Bone marrow (tissue), 2 donors: Measurements from ENCODE around the gene MRPL34.
A peak's percentile ranks its signal among the peaks of the same experiment; 100 is the strongest.

Source experiments
- DNase-seq, 2 donors: peaks; one replicate each; lab custom pipeline; 2025; lab: John Stamatoyannopoulos, UW

The MRPL34 gene

DNA sequence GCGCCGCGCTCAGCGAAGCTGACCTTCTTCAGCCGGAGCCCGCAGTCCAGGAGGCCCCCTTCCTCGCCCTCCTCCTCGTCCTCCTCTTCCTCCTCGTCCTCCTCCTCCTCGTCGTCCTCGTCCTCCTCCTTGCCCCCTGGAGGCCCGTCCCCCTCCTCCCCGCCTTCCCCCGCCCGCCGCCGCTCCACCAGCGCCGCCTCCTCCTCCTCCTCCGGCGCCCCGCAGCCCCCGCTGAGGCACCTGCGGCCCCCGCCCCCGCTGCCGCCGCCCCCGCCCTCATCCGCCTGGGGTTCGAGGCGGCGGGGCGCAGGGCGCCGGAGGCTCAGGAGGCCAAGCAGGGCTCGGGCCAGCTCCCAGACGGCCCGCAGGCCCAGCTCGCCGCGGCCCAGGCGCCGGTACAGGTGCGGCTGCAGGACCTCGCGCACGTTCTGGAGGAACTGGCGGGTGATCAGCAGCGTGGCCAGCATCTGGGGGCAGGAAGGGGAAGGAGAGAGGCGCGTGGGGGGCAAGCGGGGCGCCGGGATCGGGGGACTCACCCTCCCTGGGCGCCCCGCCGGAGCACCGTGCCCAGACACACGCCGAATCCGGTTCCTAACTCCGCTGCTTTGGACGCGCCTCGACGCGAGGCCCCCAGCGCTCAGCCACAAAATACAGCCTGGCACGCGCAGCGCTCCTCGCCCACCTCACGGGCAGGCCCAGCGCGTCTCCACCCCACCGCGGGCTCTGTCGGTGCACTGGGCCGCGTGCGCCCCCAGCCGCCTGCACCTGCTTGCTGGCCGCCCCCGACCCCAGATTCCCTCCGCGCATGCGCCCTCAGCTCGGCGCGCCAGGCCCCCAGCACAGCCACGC, 23.1 kb downstream of the MRPL34 start:
- DNase-seq, result peak in 1 of 2 donors; percentile 5

DNA sequence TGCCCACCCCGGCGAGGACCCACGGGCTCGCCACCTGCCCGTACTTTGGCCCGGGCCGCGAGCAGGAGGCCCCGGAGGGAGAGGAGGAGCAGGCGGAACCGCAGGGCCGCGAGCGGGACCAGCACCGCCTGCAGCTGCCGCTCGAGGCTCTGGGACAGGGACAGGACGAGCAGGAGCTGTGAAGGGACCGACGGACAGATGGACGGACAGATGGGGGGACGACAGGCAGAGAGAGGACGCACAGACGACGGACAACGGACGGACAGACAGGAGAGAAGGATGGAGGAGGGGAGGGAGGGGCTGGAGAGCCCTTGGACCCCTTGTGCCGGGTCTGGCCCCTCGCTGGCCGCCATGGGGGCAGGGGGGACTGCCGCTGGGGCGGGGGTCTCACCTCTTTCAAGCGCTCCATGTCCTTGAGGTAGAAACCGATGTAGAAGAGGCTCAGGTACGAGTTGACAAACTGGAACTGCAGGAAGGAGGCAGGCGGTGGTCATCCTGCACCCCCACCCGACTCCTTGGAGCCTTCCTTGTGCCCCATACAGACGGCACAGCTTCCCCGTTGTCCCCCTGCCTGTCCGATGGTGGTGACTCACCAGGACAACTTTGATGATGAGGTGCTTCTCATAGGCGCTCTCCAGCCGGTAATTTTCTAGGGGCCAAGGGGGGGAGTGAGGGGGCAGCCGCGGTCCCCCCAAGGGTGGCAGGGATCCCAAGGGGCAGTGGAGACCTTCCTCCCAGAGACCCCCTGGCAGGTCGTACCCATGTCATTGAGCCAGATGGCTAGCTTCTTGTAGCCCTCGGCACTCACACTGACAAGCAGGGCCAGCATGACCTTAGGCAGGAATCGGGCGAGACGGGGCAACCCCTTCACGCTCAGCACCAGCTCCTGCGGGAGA, 23.9 kb downstream of the MRPL34 start:
- DNase-seq, result no peak

DNA sequence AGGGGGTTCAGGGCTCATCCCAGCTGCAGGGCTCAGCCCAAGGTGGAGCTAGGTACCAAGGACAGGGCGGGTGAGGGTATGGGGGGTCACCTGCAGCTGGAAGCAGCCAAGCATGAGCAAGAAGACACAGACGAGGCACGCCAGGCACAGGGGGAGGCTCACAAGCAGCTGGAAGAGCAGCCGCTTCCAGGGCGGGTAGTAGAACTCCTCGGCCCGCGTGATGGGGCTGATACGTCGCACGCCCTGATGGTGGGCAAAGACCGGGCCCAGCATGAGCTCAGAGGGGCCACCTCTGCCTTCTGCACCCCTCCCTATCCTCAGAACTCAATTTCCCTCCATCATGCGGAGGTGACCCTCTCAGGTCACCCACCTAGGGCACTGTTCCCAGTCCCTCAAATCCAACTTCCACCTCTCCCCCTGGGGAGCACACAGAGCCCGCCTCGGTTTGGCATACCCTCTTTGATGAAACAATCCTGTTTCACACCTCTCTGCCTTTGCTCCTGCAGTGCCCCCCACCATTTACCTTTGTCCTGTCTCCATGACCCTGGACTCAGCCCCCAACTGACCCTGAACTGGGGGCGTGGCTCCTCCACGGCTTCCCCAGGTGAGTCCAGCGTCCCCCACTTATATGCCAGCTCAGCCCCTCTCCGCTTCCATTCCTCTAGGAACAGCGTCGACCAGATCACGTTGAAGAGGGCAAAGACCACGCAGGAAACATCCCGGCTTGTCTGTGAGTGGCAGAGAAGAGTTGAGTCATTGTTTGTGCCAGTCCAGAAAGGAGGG, 24.8 kb downstream of the MRPL34 start:
- no peak for DNase-seq

DNA sequence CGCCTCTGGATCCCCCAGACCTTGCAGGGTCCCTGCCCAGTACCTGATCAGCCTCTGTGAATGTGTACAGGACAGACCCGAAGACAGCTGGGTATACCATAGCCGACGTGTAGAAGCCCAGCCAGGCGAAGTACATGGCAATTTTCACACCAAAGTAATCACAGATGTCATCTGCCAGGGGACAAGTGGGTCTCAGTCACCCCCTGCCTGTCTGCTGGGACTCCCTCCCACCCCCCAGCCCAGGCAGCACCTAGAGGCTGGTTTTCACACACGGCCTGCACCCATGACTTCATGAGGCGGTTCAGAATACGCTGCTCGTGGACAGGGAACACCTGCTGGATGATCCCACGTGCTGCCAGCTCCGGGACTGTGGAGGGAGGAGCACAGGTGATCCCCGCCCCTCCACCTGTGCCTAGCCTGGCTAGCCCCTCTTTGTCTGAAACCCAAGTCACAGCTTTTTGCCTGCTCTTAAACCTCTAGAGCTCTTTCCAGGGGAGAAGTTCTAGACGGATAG, 25.4 kb downstream of the MRPL34 start:
- no peak for DNase-seq

DNA sequence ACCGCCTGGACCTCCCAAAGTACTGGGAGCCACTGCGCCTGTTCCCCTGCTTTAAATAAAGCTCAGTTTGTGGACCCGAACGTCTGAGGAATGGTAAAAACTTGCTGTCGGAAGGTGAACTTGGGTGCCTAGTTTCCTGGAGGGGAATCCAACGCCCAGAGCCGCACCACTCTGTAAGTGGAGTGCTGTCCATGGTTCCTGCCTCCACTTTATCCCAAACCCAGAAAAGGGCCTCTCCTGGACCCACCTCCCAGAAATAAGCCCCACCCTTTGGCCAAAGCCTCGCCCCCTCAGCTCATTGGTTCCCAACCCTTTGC, 26.6 kb downstream of the MRPL34 start:
- DNase-seq, result no peak

DNA sequence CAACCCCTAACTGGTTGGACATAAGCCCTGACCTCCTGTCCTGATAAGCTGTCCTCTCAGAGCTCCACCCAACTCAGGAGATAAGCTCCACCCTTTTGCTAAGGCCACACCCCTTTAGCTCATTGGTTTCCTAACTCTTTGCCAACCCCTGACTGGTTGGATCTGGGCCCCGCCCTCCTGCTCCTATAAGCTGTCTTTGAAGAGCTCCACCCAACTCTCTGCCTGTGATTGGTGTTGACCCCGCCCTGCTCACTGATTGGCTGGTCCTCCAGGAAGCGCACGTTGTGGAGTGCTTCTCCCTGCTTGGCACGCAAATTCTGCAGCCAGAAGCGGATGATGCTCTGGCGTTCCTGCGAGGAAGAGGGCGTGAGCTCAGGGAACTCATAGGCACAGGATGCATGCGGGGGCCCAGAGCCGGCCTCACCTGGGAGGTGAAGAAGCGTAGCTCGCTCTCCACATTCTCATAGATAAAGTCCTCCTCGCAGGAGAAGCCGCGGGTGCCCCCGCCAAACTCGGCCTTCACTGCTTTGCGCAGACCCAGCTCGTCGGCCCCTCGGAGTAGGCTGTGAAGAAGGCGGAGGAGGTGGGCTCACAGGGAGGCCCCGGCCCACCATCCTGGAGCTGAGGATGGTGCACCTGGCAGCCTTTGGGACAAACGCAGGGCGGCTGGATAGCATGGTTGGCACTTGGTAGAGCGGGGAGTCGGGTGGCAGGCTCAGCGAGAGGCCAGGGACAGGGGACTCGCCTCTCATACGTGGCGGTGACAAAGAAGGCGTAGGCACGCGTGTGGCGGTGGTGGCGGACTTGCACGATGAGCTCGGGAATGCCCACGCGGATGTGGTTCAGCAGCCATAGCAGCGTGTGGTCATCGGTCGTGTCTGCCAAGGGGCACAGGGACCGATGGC, 27.3 kb downstream of the MRPL34 start:
- no peak for DNase-seq

DNA sequence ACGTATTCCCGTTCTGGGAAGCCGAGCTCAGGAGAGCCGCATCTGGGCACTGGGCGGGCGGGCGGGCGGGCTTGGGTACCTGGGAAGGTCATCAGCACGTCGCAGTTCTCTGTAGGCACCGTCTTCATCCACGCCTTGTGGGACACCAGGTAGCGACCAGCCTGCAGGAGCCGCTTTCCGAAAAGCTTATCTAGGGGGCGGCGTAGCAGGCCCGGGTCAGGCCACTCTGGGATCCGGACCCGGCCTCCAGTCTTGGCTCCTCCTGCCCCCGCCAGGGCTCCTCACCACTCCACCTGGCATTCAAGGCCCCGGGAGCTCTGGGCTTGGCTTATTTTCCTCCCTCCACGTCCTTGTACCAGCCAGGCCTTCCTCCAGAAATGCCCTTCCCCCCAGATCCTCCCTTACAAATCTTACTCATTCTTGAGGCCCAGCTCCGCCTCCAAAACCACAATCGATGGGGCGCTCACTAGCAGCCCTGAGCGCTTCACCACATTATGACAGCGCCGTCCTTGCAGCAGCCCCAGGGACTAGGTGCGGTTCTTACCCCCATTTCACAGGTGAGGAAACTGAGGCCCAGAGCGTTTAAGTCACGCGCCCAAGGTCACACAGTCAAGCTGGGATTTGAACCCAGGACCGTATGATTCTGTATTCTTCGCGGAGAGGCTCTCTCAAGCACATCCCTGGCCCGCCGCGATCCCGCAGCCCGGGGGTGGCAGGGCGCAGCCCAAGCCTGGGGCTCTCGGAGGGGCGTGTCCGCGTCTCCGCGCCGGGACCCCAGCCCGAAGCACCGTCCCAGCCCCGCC, 28.1 kb downstream of the MRPL34 start:
- peak; percentile 38 to 81 for DNase-seq

DNA sequence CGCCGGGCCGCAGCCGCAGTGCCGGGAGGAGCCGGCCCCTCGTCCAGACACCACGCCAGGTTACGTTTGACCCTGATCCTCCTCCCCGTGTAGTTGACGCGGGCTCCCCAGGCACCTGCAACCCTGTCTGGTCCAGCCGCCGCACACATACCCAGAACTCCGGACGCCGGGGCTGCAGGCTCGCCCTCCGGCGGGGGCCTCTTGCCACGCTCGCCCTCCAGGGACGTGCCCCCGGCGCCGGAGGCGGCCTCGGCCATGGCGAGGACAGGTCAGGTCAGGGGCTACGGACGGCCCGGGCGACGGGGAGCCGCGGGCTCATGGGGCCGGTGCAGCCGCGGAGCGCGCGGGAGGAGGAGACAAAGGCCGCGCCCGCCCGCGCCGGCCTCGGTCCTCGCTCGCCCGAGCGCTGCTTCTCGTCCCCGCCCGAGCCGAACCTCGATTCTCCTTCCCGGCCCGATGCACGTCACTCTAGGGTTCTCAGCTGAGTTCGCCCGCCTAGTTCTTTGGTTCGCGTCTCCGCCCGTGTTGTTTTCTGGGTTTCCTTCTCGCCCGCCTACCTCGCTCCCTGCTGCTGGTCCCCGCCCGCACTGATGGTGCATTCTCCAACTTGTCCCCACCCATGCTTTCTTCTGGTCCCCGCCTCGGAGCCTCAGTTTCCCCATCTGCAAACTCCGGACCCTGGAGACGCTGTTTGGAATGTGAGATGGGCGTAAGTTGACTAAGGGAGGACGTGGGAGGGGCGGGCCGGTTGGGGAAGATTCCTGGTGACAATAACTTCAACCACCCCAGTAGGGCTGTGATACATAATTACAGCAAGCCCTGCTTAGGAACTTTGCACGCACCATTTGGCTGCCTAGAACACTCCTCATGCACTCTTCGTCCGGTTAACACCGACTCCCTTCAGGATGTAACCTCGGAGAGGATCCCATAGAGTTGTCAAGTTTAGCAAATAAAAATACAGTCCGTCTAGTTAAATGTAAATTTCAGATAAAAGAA, 29.0 kb downstream of the MRPL34 start, which contains the start of gene ANO8:
ANO8 (minus strand) TSS at position 442 of the 996 bp plus-strand sequence; CDS start at position 257, 185 bp downstream.
- peak; percentile 74 to 96 for DNase-seq

DNA sequence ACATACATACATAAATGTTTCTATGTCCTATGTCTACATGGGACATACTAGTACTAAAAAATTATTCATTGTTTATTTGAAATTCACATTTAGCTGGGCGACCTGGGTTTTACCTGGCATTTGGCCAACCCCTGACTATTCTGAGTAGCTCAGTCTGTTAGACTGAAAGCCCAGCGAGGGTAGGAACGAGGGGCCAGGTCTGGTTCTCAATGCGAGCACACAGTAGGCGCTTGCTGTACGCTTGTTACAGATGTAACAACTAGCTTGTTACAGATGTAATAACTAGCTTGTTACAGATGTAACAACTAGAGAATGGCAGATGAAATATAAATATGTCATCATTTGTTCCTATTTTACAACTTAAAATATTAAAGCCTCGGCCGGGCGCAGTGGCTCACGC, 29.9 kb downstream of the MRPL34 start:
- DNase-seq, result no peak

DNA sequence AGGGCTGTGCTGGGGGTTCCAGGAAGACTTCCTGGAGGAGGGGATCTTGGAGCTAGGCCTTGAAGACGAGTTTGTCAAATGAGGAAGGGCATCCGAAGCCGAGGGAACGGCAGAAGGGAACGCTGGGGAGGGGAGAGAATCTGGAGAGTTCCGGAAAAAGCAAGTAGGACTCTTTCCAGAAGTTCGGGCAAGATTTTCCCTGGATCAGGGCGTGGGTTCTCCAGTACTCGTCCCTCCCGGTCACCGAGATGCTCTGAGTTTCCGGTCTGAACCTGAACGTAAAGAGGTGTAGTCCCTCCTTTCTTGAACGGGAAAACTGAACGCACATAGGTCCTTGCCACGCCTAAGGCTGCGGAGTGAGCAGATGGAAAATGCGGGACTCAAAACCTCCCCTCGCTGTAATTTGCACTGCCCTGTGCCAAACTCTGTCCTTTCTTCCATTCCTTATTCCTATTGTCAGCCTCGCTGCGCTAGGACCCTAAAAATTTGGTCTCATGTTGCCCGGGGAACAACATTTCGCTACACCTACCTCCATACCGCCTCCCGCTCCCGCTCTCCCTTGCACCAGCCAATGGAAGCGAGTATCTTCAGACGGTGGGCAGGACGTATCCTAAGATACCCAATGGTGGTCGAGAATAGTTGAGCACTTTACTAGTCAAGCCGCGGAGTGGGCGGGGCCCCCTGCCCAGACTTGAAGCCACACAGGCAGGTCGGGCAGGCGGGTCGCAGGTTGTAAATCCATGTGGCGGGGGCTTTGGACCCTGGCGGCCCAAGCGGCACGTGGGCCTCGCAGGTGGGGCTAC, 31.4 kb downstream of the MRPL34 start, which contains the start of gene GTPBP3:
GTPBP3 (plus strand) TSS at position 682 of the 803 bp plus-strand sequence; CDS start at position 741, 59 bp downstream.
- DNase-seq, result peak; percentile 70 to 98

DNA sequence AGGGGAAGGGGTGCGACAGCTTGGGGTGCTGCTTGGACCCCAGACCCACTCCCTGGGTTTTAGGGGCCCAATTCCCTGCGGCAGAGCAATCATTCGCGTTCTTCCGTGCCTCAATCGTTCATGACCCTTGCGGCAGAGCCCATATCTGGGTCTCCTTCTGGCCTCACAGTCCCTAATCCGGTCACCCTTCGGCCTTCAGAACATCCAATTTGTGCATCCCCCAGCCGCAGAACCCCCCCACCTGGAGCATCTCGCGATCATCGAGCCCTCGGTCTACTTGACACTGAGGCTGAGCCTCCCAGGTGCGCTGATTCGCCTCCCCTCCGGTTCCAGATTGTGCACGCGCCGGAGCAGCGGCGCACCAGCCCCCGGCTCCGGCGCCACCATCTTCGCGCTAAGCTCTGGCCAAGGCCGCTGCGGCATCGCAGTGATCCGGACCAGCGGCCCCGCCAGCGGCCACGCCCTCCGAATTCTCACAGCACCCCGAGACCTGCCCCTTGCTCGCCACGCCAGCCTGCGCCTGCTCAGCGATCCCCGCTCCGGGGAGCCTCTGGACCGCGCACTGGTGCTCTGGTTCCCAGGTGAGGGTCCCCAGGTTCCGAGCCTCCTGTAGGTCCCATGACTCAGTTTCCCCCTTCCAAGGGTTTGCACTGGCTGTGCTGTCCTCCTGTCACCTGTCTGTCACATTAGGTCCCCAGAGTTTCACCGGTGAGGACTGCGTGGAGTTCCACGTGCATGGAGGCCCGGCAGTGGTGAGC, 32.2 kb downstream of the MRPL34 start:
- DNase-seq, result no peak

DNA sequence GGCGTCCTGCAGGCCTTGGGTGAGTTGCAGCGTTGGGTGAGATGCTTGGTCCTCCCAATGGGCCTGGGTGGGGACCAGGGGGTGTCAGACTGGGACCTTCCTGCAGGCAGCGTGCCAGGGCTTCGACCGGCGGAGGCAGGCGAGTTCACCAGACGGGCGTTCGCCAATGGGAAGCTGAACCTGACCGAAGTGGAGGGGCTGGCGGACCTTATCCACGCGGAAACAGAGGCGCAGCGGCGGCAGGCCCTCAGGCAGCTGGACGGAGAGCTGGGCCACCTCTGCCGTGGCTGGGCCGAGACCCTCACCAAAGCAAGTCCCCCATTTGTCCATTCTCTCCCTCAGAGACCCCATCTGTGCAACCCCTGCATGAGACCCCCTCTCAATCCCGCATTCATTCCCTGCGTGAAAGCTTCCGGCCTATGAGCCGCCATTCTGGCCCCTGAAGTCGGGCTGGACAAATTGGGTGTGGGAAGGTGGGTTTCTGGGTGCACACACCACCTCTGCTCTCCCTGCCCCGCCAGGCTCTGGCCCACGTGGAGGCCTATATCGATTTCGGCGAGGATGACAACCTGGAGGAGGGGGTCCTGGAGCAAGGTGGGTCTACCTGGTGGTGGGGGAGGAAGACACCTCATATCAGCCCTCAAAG, 32.9 kb downstream of the MRPL34 start:
- no peak for DNase-seq

DNA sequence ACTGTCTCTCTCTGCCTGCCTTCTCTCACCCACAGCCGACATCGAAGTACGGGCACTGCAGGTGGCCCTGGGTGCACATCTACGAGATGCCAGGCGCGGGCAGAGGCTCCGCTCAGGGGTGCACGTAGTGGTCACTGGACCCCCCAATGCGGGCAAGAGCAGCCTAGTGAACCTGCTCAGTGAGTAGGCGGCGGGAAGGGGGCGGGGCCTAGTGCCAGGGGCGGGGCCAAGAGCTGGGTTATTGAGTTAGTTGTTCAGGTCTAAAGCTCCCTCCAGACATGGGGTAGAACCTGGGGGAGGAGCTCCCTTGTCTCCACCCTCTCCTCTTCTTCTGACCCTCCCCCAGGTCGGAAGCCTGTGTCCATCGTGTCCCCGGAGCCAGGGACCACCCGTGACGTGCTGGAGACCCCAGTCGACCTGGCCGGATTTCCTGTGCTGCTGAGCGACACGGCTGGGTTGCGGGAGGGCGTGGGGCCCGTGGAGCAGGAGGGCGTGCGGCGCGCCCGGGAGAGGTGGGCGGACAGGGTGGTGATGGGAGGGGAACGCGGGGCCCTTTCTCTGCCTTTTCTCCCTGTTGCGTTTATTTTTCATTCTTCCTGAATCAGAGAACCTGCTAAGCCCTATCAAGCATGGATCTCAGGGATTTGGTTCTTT, 33.5 kb downstream of the MRPL34 start:
- DNase-seq, result no peak

DNA sequence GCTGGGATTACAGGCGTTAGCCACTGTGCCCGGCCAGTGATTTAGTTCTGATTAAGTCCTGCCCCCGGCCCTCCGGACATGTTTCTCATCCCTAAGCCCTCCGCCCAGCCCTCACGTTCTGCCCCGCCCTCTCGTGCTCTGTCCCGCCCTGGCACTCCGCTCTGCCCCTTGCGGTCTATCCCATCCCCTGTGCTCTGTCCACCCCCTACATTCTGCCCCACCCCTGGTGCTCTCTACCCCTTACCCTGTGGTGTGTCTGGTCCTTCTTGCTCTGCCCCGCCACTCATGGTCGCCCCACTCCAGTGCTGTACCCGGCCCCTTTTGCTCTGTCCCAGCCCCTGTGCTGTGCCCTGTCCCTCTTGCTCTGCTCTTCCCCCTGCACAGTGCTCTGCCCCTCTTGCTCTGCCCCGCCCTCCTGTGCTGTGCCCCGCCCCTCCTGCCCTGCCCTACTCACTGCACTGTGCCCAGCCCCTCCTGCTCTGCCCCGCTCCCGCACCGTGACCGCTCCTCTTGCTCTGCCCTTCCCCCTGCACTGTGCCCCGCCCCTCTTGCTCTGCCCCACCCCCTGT, 34.7 kb downstream of the MRPL34 start:
- DNase-seq, result no peak

DNA sequence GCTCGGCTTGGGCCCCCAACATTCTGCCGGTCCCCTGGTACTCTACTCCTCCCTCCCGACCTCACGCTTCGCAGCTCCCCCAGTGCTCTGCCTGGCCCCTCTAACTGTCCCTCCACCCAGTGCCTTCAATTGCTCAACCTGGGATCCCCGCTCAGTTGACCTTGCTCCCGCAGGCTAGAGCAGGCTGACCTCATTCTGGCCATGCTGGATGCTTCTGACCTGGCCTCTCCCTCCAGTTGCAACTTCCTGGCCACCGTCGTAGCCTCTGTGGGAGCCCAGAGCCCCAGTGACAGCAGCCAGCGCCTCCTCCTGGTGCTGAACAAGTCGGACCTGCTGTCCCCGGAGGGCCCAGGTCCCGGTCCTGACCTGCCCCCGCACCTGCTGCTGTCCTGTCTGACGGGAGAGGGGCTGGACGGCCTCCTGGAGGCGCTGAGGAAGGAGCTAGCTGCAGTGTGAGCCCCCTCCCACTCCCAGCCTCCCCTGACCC, 35.2 kb downstream of the MRPL34 start:
- DNase-seq, result no peak
